Ramos (cell line): ENCODE measurements around the gene VASN.

Experiments
- in situ Hi-C: fragments of 300-500 bp; cut with MboI; formaldehyde crosslinking; loops from one replicate; pipeline ENCODE4 v1.14.3; 2022; ENCODE audit warnings: low sequenced_read_pairs; ENCODE audit not compliant: unreplicated experiment

The VASN gene

GRCh38 chr16:4381935-4382794, 10.5 kb downstream of the VASN start:
- in situ Hi-C loops = no loop called here

- in situ Hi-C loops = no loop called here
Measured at GRCh38 chr16:4382795-4383357, 11.2 kb downstream of the VASN start.

- in situ Hi-C loops = no loop called here
Measured at GRCh38 chr16:4383591-4384444, 12.2 kb downstream of the VASN start.

- in situ Hi-C loops = no loop called here
Measured at GRCh38 chr16:4384509-4384942, 12.9 kb downstream of the VASN start.

- in situ Hi-C loops = no loop called here
Measured at GRCh38 chr16:4385066-4385788, 13.6 kb downstream of the VASN start.

- in situ Hi-C loops = no loop called here
Measured at GRCh38 chr16:4385789-4386450, 14.3 kb downstream of the VASN start.

GRCh38 chr16:4386451-4386805, 14.8 kb downstream of the VASN start:
- in situ Hi-C loops = no loop called here

GRCh38 chr16:4386951-4387565, 15.4 kb downstream of the VASN start:
- in situ Hi-C loops = no loop called here

- in situ Hi-C loops = no loop called here
Measured at GRCh38 chr16:4387781-4388180, 16.1 kb downstream of the VASN start.

GRCh38 chr16:4388271-4389021, 16.8 kb downstream of the VASN start:
- in situ Hi-C loops = no loop called here

GRCh38 chr16:4389051-4389955, 17.7 kb downstream of the VASN start:
- in situ Hi-C loops = no loop called here

GRCh38 chr16:4390266-4391260, 18.9 kb downstream of the VASN start:
- in situ Hi-C loops = no loop called here

- in situ Hi-C loops = no loop called here
Measured at GRCh38 chr16:4391631-4392381, 20.2 kb downstream of the VASN start.

GRCh38 chr16:4392382-4393239, 21.0 kb downstream of the VASN start:
- in situ Hi-C loops = no loop called here

GRCh38 chr16:4393240-4393600, 21.6 kb downstream of the VASN start:
- in situ Hi-C loops = no loop called here
